Activated T-helper 1 cell treated with Interleukin-2 at 50 U/mL for 16 hours (primary cell): Measurements from ENCODE around the gene FANCF.
A peak's percentile ranks its signal among the peaks of the same experiment; 100 is the strongest.

ENCODE experiments used
- DNase-seq: peaks from one replicate; pipeline ENCODE4 v3.0.0-alpha.2; 2020; ENCODE audit warnings: low read depth

FANCF gene

GRCh38 chr11:22624742-22625447, 728 bp downstream of the FANCF start:
- peak; percentile 33 for DNase-seq

DNA sequence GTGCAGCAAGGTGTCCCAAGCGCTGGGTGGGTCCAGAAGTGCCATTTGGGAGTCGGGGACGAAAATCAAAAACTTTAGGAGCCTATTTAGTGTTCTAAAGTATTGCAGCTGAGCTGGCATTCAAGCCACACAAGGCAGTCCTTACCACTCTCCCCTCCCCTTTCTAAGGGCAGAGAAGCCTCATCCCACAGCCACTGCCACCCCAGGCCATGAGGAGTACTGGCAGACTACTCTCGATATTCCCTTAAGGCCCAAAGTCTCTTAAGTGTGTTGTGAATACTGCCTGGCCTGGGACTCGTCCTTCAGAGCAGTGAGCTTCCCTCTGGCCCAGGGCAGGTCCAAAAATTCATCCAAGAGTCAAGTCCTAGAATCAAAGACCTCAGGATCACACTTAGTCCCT, 7.8 kb downstream of the FANCF start:
- DNase-seq: no peak

- DNase-seq: no peak
These were observed 21.7 kb downstream of the FANCF start for GRCh38 chr11:22603933-22604332.

DNA sequence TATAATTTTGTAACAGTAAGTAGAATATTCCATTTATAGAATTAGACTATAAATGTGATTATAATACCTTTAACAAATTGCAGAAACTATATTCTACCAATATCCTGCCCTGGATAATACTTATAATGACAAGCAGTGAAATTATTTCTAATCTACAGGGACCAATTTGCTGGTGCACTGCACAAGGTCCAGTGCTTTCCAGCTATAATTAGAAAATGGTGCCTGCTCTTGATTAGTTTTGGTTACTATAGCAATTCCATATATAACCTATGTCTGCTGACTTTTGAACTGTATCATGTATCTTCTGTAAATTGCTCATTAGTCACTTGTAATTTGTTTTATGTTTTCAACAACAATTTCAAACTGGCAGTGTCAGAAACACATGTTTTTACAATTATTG, 23.1 kb downstream of the FANCF start:
- no peak for DNase-seq

DNA sequence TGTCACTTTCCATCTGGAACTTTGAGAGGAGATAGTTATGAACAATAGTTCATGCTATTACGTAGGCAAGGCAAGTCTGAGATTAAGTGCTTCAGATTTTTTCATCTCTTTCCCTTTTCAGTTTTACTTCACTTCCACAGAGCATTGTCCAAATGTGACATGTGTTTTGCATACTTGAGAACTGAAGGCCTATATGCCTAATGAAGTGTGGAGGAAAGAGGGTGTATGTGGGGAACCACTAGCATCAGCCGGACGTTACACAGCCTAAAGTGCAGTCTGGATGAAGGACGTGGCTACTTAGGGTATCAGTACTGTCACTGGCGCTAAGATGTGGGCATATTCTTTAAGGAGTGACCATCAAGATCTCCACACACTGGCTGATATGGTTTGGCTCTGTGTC, 26.2 kb downstream of the FANCF start:
- DNase-seq: no peak

- DNase-seq: no peak
These were observed 28.6 kb downstream of the FANCF start for GRCh38 chr11:22597062-22597461.

GRCh38 chr11:22584976-22585375, 40.6 kb downstream of the FANCF start:
- no peak for DNase-seq

GRCh38 chr11:22583963-22584492, 41.6 kb downstream of the FANCF start:
- no peak for DNase-seq

GRCh38 chr11:22582151-22582410, 43.5 kb downstream of the FANCF start:
- no peak for DNase-seq

DNA sequence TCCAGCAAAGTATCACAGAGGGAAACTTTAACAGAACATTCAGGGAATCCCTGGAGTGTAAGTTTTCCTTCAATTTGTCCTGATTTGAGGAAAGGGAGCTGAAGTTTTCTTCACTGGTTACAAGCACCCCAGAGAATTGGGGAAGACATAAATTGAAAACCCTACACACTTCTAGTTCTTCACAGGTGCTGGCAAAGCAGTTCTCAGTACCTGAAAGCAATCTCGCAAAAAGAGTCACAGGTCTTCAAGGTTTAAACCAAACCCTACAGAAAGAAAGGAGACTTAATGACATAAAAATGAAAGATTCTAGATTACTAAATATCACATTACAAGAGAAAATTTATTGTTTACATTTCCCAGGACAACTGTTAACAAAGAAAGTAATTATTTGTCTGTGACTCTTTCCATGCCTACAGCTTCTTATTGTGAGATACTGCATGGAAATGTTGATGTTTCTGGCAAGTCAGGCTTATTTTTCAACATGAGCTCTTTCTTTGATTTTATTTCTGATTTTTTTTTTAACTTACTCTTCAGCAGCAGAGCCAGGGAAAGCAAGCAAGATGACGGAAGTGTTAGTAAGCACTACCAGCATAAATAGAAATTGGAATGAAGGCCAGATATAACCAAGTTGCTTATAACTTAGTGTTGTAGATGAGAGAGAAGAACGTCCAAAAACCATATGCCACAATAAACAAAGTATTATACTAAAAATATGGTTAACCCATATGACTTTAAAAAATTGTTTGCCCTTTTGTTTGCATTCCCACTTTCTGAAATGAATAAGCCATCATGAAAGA, 44.1 kb downstream of the FANCF start:
- no peak for DNase-seq

GRCh38 chr11:22577854-22578253, 47.8 kb downstream of the FANCF start:
- no peak for DNase-seq
